ENCODE data around the gene ANKRD16.
"Not testable (repeated sequence)": the region's sequence is repeated elsewhere in the genome, so short reads cannot be mapped to it uniquely, and the experiment has no call there.

Gene ANKRD16

DNA sequence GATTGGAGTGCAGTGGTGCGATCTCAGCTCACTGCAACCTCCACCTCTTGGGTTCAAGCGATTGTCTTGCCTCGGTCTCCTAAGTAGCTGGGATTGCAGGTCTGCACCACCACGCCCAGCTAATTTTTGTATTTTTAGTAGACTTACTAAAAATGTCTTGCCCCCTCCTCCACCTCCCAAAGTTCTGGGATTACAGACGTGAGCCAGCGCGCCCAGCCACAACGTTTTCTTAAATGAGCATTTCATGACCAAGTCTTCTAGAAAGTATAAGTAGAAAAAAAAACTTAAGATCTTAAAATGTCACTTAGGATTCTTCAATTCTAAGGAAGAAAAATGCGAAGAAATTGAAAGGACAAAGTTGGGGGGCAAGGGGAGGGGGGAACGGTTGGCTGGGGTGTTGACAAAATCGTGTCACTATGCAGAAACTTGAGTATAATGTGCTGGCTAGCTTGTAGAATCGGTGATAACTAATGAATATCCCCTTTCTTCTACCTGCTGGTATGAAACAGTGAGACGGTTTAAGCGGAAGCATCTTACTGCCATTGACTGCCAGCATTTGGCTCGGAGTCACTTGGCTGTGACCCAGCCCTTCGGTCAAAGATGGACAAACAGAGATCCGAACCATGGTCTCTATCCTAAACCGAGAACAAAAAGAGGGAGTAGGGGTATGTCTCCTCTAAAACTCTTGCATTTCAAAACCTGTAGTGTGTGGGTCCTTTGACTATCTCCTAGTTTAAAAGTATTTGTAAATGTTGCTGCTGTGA, 13.0 kb upstream of the ANKRD16 start:
- DNase-seq = no peak

DNA sequence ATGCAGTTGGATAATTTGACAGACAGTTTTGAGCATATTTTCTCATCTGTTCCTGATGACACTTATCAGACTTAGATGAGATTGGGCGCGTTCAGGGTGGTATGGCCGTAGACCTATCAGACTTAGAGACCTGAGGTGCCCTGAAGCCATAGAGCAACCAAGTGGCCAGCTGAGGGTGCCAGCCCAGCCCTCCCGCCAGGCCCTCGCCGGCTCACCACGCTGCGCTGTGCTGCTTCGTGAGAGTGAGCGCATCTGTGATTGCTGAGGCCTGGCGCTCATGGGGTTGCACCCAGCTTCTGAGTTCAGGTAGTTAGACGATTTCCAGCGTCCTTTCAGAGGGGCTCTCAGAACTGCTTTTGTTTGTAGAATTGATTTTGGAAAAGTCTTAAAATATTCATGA, 10.6 kb upstream of the ANKRD16 start:
- no peak for DNase-seq

DNA sequence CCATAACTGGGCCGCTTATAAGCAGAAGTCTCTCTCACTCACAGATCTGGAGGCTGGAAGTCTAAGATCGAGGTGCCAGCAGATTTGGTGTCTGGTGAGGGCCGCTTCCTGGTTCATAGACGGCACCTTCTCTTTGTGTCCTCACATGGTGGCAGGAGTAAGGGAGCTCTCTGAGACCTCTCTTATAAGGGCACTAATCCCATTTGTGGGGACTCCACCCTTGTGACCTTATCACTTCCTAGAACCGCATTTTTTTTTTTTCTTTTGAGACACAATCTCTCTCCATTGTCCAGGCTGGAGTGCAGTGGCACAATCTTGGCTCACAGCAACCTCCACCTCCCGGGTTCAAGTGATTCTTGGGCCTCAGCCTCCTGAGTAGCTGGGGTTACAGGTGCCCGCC, 8.5 kb upstream of the ANKRD16 start:
- no peak for DNase-seq

DNA sequence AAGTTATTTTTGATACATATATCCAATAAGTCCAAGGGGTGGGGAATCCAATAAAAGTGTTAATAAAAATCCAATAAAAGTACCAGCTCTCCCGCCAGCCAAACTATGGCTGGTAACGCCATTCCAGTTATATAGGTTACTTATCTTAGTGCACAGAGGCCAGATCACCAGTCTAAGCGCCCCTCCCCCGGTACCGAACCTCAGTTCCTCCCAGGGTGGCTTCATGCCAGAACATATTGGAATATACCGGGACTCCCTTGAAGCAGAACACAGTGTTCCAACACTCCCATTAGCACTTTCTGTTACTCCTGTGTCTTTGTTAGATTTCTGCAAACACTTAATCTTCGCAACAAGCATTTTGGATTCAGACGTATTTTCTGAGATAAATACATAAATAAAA, 7.8 kb upstream of the ANKRD16 start:
- no peak for DNase-seq

DNA sequence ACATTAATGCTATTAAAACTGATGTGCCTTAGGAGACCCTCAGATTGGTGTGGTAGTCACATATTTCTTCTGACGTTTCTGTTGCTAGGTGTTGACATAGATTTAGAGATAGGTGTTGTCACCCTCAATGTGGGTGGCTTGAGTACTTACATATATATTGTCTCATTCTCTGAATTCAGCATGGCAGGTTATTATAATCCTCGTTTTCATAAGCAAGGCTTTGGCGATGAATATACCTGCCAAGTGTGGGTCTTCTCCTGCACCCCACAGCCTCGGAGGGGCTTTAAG, 7.3 kb upstream of the ANKRD16 start:
- no peak for DNase-seq

DNA sequence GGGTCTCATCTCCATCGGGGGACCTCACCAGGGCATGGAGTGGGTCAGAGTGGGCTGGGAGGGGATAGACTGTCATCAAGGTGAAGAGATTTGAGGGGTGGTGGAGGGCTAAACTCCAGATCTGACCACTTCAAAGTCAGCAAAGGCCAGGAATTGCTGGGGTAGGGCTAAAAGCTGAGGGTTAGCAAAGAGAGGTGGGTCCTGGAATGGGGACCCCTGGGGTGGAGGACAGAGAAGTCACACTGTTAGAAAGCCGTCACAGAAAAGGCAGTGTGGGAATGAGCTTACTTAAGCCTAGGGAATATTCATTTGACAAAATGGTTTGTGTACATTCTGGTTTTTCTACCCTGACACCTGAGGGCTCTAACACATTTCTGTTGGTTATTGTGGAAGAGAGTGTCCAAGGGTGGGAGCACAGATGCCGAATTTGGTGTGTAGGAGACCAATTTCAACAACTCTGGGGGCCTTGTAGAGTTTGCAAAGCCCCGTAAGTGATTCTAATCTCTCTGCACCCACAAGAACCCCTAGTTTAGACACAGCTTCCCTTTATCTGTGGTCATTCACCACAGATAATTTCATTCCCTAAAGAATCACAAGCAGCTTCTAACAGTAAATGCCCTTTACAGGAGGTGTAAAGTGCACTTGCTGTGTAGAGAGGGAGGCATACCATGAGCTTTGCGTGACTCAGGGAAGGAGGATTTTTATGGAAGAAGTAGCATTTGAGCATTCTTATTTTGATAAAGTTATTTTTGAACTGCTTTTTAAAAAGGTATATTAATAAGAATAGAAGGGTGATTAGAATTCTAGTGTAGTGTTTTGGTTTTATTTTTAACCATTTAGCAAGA, 6.7 kb upstream of the ANKRD16 start:
- DNase-seq = no peak

DNA sequence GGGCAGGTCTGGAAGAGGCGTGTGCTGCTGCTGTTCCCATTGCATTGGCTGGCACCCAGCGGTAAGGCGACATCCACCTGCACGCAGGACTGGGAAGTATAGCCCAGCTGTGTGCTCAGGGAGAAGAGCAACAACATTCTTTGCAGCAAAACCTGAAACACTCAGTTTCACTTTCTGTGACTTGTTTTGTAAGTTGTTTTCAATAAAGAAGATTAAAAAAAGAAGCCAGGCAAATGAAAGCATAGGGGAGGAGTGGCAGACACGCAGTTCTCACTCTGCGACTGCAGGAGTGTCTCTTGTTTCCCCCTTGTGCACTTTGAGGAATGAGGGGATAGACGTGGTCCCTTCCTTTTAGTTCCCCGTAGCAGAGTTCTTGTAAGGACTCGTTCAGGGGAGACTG, 6.1 kb upstream of the ANKRD16 start:
- no peak for DNase-seq

DNA sequence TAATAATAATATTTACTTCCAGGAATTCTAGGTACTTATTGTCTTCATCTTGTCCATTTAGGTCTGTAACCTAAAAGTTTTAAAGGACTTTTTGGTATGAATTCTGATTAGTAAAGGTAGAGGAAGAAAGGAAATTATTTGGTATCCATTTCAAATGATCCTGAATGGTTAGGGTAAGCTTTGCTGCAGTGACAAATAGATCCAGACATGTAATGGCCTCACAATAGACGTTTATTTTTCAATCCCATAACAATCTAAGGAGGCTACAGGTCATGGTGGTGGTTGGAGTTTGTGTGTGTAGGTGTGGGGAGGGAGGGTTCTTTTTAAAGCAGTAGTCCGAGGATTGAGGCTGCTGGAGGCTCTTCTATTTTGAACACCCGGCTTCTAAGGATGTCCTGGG, 5.7 kb upstream of the ANKRD16 start:
- DNase-seq = no peak

DNA sequence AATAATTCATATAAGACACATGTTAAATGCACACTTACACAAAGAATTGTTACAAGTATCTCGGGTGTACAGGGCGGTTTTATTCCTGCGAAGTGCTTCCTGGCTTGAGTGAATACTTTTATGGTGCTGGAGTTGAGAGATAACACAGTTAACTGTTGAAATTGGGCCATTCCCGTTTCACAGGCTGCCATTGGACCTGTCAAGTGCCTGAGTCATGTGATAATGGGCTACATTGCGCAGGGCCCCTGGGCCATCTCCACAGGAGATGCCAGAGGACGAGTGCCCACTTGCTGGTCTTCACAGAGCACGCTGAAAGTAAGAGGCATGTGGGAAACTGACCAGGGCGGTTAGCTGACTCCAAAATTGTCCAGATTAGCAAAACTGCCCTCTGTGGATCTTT, 5.2 kb upstream of the ANKRD16 start:
- no peak for DNase-seq

DNA sequence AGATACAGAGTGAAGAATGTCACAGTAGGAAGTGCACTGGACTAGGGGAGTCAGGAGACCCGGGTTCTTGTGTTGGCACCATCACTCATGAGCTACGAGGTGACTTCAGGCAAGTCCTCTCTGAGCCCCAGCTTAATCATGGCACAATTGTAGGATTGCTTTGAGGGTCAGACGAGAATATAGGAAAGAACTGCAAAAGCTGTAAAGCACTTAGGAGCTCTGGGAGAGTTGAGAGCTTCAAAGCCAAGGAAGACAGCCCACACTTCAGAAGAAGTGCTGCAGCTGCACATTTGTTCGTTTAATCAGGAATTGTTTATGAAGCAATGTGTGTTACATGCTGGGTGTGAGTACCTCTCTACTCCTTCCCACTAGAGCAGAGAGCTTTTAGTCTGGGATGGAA, 4.7 kb upstream of the ANKRD16 start:
- DNase-seq = no peak

DNA sequence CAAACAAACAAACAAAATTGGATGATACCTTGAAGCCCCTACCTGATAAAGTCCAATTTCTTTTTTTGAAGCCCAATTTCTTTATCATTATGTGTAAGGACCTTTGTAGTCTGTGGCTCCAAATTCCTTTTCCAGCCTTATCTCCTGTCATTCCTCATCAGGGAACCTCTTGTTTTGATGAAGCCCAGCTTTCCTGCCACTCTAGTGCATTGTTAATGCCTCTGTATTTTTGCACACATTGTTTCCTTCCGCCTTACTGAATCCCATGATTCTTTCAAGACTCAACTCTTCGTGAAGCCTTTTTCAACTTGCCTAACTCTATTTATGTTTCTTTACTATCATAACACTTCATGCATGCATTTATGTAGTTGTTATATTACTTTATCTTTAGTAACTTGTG, 3.6 kb upstream of the ANKRD16 start:
- DNase-seq = no peak

DNA sequence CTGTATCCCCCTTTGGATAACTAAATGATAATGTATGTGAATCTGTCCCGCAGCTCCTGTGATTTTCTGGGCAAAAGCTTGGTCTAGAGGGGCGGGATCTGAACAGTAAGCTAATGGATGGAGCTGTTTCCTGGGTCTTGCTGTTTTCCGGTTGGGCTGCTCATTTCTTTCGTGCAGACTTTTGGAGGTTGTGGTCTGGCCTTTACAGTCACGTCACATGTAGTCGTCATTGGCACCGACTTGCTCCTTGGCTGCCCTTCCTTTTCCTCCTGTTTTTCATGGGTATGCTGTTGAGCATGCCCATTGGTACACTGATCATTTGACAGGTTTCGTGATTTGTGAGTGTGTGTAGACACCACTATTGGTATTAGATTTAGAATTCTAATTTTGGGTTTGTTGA, 2.3 kb upstream of the ANKRD16 start:
- DNase-seq = no peak

DNA sequence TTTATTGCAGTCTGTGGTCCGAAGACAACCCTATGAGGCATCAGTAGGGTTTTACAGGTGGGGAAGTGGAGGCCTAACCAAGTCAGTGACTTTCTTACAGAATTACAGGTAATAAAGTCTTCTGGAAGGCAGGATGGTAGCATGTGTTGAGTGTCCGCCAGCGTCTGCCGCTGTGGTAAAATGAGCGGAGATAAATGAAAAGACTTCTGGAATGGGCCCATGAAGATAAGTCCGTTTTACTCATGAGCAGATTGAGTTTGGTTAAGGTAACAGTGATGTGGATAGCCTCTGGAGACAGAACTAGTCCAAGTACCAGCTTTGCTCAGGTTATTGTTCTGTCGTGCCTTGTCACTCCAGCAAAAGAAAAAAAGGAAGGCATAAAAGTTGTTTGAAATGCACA, 1.3 kb upstream of the ANKRD16 start:
- no peak for DNase-seq

DNA sequence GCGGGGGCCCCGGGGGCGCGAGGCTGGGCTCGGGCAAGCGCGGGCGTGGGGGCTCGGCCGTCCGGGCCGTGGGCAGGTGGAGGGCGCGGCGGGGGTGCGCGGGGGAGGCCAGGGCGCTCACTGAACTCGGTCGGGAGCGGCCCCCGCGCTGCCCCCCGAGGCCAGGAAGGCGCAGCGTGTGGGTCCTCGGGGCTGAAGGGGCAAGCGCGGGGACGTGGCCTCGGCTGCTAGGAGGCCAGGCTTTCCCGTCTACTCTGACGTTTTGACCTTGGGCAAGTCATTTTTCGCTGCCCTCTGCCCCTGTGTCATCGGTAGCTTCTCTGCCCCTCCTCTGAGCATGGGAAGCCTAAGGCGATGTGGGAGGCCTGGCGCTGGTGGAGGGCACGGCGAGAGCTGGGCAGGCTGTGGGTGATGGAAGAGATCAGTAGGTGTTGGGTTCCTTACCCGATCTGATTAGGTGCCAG, 791 bp upstream of the ANKRD16 start:
- no peak for DNase-seq

DNA sequence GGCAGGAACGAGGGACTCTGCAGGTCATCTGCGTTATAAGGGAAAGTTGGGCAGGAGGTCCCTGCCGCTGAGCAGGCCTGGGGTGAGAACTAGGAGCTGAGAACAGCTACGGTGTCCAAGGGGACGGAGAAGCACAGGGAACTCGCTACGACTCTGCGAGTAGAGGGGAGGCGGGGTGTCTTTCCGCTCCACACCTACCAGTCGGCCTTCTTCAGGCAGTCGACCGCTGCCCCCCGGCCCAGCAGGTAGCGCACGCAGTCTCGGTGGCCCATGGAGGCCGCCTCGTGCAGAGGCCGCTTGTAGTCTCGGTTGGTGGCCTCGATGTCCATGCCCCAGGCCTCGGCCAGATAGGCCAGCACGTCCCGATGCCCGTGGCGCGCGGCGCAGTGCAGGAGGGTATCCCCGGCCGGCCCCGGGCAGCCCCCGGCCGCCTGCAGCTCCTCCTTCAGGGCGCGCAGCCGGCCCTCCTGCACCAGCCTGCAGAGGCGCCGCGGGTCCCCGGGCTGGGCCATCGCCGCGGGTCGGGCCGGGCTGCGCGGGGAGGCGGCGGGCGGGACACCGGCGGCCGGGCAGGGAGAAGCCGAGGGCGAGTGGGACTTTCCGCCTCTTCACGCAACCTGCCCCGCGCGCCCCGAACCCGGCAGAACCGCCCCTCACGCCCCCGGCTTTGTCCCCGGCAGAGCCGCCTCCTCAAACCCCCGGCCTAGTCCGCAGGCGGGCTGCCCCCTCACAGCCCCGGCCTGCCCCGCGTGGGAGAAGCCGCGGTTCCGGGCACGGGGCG, 660 bp downstream of the ANKRD16 start:
- peak; percentile 7 for DNase-seq

DNA sequence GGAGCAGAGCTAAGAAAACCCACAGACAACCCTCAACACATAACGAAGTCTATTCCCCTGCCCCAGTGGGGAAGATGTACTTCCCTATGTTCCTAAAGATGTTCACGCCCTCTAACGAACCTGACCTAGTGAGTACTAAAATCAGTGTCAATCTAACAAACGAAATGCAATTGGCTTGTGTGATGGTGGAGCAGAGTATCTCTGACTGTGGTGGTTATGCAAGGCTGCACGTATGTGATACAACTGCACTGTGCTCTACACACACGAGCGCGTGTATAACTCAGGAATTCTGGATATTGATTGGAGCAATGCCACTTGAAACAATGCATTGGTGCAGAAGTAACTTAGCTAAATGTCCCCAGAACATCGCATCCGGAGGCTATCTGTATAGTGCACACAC, 1.3 kb downstream of the ANKRD16 start:
- DNase-seq = no peak

DNA sequence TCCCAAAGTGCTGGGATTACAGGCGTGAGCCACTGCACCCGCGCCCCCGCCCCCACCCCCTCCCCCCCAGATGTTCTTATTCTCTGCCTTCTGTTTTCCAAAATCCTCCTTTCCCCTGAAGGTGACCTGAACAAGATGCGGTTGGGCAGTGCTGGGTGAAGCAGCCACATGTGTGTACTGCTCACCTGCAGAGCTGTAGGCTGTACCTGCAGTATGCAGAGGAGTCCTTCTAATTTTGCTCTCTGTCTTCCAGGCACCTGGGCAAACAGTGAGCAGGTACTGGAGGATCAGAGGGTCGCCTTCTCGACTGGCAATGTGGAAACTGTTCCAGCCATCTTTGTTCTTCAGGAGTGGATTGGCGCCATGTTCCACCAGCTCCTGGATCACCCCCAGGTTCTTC, 2.1 kb downstream of the ANKRD16 start:
- DNase-seq = no peak

DNA sequence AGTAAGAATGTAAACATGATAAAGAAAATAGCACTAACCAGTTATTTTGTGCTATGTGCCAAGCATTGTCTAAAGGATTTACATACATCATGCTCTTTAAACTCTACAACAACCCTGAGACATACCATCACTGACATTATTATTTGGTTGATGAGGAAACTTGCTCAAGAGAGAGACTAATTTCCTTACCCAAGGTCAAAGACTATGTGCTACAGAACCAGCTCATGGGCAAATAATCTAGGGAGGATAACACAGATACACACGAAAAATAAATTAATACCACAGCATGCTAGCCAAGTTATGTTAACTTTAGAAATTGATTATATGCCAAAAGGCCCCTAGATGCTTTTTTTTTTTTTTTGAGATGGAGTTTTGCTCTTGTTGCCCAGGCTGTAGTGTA, 2.7 kb downstream of the ANKRD16 start:
- DNase-seq = no peak

DNA sequence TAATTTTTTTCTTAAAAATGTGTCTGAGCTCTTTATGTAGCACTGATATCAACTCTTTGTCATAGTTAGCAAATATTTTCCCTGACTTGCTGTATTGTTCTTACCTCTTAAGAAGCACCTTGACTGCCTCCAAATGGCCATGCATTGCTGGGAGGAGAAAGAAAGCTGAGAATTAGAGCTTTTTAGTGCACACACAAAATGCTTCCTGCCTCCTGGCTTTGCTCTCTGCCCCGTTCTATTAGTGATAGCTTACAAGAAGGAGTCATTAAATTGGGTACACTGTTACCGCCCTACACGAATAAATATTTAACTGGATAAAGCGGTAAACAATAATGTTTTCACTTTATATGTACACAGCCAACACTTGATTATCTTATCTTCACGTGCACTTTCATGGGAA, 4.1 kb downstream of the ANKRD16 start:
- DNase-seq = no peak

DNA sequence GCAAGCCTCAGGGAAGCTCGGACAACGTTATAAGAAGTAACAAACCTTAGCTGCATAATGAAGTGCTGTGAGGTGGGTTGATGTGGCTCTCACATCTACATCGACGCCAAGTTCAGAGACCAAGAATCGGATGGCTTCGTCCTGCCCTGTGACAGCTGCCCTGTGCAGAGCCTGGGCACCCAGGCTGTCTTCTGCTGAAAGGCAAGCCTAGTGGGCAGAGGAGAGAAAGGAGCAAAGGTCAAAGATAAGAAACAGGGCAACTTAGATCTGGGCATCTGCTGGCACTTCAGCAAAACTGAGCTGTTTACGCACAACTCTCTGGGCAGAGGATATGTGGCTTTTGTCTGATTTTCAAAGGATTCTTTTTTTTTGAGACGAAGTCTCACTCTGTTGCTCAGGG, 6.7 kb downstream of the ANKRD16 start:
- DNase-seq = no peak

DNA sequence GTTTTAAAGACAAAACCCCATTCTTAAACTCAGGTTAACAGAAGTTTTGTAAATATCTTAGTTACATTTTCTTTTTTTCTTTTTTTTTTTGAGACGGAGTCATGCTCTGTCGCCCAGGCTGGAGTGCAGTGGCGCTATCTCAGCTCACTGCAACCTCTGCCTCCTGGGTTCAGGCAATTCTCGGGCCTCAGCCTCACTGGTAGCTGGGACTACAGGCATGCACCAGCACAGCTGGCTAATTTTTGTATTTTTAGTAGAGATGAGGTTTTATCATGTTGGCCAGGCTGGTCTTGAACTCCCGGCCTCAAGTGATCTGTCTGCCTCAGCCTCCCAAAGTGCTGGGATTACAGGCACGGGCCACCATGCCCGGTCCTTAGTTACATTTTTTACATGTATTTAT, 12.7 kb downstream of the ANKRD16 start:
- DNase-seq = not testable (repeated sequence)

DNA sequence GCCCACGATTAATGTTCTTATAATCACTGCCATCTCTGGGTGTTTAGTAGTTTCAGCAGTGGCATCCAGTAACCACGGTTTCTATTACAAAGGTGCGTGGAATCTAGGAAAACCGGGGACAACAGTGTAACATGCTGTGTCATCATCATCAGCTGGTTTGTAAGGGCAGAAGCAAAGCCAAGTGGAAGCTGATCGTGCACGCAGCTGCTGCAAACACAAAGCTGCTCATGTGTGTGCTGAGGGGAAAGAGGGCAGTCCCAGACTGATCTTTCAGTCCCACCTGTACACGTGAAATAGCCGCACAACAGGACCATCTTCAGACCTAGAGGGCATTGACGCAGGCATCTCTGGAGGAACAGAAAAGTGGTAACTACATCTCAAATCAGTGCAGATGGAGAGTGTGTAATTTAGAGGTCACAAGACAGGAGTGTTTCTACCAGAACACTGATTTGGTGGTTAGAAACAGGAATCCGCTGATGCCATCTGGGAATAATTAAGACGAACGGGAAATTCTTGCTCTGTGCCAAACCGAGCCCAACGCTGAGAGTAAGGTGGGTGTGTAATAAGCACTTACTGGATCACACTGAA, 13.4 kb downstream of the ANKRD16 start:
- DNase-seq = no peak

DNA sequence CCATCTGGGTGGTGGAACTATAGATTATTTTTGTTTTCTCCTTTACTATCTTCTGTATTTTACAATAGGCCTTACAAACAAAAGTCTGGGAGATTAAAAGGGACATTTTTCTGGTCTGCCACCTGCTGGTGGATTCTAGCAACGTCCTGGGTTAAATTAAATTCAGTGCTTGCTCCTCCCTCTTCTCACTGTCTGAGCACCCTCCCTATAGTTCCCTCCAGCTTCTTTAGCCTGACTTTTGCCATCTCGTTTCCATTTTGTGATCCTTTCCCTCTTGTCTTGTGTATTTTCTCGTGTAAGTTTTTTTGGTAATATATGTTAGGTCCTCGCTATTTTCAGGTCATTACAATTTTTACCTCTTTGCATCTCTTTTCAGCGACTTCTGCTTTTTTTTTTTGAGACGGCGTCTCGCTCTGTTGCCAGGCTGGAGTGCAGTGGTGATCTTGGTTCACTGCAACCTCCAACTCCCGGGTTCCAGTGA, 16.1 kb downstream of the ANKRD16 start:
- peak; percentile 12 for DNase-seq
